K562 (cell line): ENCODE measurements around the gene RNF34.

ENCODE experiments used
- ARHGAP35 ChIP-seq: fragments of 450-650 bp; IDR thresholded peaks from 2 replicates; pipeline ENCODE4 v1.6.1; 2018; ENCODE audit not compliant: partially characterized antibody
- CHD1 ChIP-seq: fragments of 200-600 bp; sonication (generic); IDR thresholded peaks from one replicate; pipeline ENCODE4 v1.6.1; 2012; ENCODE audit warnings: mild to moderate bottlenecking, moderate library complexity, low read length, inconsistent platforms
- CTCF ChIP-seq, 3 experiments: IDR thresholded peaks in 2 of 3; conservative IDR thresholded peaks in 1 of 3; 2 replicates each; pipeline ENCODE4 v1.5.1; 2011 to 2012; ENCODE audit warnings: low read length in 3 of 3, mild to moderate bottlenecking in 3 of 3, control low read depth in 2 of 3, improper control_type of control experiment in 1 of 3, inconsistent platforms in 1 of 3, low read depth in 1 of 3, mixed read lengths in 1 of 3, moderate library complexity in 1 of 3; ENCODE audit not compliant: insufficient read depth in 2 of 3
- DLX4 ChIP-seq: fragments of 250-450 bp; sonication (Bioruptor Pico); IDR thresholded peaks from 2 replicates; pipeline ENCODE4 v1.6.1; 2021; ENCODE audit warnings: mild to moderate bottlenecking
- EZH2 ChIP-seq: IDR thresholded peaks from 2 replicates; pipeline ENCODE4 v1.6.1; 2012; ENCODE audit warnings: low read depth, mild to moderate bottlenecking, inconsistent platforms, low read length, borderline replicate concordance
- FOXP4 ChIP-seq: sonication (generic); formaldehyde crosslinking; IDR thresholded peaks from 2 replicates; pipeline ENCODE4 v1.8.0; 2022; ENCODE audit warnings: mild to moderate bottlenecking, missing genetic modification reagents, borderline replicate concordance
- MAX ChIP-seq: sonication (generic); formaldehyde crosslinking; IDR thresholded peaks from 2 replicates; pipeline ENCODE4 v1.9.0; 2022; ENCODE audit warnings: mild to moderate bottlenecking, missing genetic modification reagents
- POLR2A ChIP-seq: fragments of 450-650 bp; conservative IDR thresholded peaks from 2 replicates; pipeline ENCODE4 v1.6.1; 2016
- POLR2AphosphoS5 ChIP-seq: IDR thresholded peaks from 2 replicates; pipeline ENCODE4 v1.6.1; 2011; ENCODE audit warnings: mild to moderate bottlenecking, low read depth, low read length, moderate library complexity; ENCODE audit not compliant: control insufficient read depth, insufficient read depth
- TOE1 ChIP-seq, 2 experiments: fragments of 450-650 bp in 1 of 2; sonication (generic) in 1 of 2; formaldehyde crosslinking in 1 of 2; IDR thresholded peaks; 2 replicates each; pipeline versions ENCODE4 v1.7.1 to v1.8.0; 2016 to 2022; ENCODE audit warnings: borderline replicate concordance in 2 of 2, mild to moderate bottlenecking in 2 of 2, antibody characterized with exemption in 1 of 2, inconsistent platforms in 1 of 2, low read depth in 1 of 2, missing genetic modification reagents in 1 of 2, moderate library complexity in 1 of 2
- ZBTB33 ChIP-seq: sonication (generic); formaldehyde crosslinking; IDR thresholded peaks from 2 replicates; pipeline ENCODE4 v1.8.1; 2023; ENCODE audit warnings: mild to moderate bottlenecking, missing genetic modification reagents
- ZNF224 ChIP-seq: sonication (generic); formaldehyde crosslinking; IDR thresholded peaks from 2 replicates; pipeline ENCODE4 v1.8.0; 2022; ENCODE audit warnings: mild to moderate bottlenecking, missing genetic modification reagents
- ZNF24 ChIP-seq: fragments of 450-650 bp; IDR thresholded peaks from 2 replicates; pipeline ENCODE4 v1.6.1; 2016
- ZNF263 ChIP-seq: sonication (generic); formaldehyde crosslinking; IDR thresholded peaks from 2 replicates; pipeline ENCODE4 v1.8.0; 2022; ENCODE audit warnings: mild to moderate bottlenecking, missing genetic modification reagents, borderline replicate concordance

GRCh38 chr12:121352682-121353018 lies 47.3 kb upstream of the RNF34 start:
- no peak for TF ChIP-seq CTCF (IDR thresholded peaks at IDR 0.05 in 2 of 3, conservative IDR thresholded peaks at IDR 0.05 in 1 of 3; ENCODE audit: insufficient read depth in 2 of 3, low read depth in 1 of 3, low read length in 3 of 3)
- TF ChIP-seq ZNF24, result no peak
- TF ChIP-seq POLR2AphosphoS5, result no peak
- TF ChIP-seq POLR2A, result no peak
- TF ChIP-seq EZH2, result no peak
- no peak for TF ChIP-seq ARHGAP35
- TF ChIP-seq ZBTB33, result no peak
- no peak for TF ChIP-seq FOXP4 (CRISPR knock-in tag)
- peak; percentile 56 for TF ChIP-seq CHD1
- TF ChIP-seq TOE1 (IDR thresholded peaks at IDR 0.05; ENCODE audit: borderline replicate concordance), result no peak
- TF ChIP-seq TOE1 (CRISPR knock-in tag; IDR thresholded peaks at IDR 0.05; ENCODE audit: borderline replicate concordance, low read depth), result no peak
- TF ChIP-seq MAX (CRISPR knock-in tag), result no peak
- TF ChIP-seq ZNF224 (CRISPR knock-in tag), result no peak
- no peak; the same call in 1 of the 2 replicates for TF ChIP-seq ZNF263
- no peak for TF ChIP-seq DLX4 (CRISPR knock-in tag)
